Measurements from ENCODE around the gene RBP3. TPM values are rescaled to one million over a fixed set of nuclear protein-coding genes. Genes with fewer than 3 reads are reported as not detected.

Gene RBP3
- total RNA-seq, 1 experiment from 2014 or later, result not detected

DNA sequence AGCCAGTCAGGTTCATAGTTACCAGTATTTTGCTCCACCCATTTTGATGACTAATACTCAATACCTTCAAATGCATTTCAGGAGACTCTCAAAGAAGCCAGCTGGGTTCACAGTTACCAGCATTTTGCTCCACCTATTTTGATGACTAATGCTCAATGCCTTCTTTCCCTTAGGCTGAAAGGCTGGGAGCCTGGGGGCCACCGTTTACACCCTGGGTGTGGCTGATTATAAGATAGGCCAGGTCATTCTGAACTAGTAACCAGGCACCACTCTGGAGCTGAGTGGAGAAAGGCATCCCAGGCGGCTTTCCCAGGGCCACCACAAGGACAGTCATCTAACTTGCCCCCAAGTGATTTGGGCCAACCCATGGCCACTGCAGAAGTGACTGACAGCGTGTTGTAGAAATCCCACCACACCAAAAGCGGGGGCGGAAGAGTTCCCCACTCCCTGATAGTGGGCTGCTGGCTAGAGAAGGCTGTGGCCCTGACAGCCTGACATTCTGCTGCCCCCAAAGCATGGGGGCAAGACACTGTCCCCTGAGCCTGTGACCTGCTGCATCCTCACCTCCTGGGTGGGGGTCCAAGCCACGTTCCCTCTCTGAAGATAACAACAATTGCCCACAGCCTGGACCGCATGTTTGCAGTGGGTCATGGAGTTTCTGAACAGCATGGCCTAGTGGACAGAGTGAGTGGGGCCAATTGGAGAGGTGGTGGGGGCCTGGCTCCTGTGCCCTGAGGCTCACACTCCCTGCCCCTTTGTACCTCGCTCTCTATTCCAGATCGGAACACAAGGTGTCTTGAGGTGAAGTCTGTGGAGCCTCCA is 58.9 kb downstream of the RBP3 start (continued):
- TF ChIP-seq YY1 (IDR thresholded peaks at IDR 0.05; ENCODE audit: extremely low read depth, insufficient replicate concordance, low read depth, low read length) (peak; percentile 50), EZH2phosphoT487 (IDR thresholded peaks at IDR 0.05; ENCODE audit: borderline replicate concordance) (no peak)
- TF ChIP-seq, protein P1, sequence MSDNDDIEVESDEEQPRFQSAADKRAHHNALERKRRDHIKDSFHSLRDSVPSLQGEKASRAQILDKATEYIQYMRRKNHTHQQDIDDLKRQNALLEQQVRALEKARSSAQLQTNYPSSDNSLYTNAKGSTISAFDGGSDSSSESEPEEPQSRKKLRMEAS (IDR thresholded peaks at IDR 0.05), result peak; percentile 48; the same call in 1 of the 2 replicates

Other genes with a start within 250 kb of the RBP3 start
- not detected for gene GDF10, start 48.2 kb upstream of the RBP3 start, total RNA-seq (2021; ENCODE audit: unreplicated experiment)
- not detected for gene GDF2, start 25.9 kb upstream of the RBP3 start, total RNA-seq (2021; ENCODE audit: unreplicated experiment)
- 3.9 TPM for gene ZNF488, start 35.9 kb downstream of the RBP3 start, total RNA-seq (2021; ENCODE audit: unreplicated experiment)
- 0.25 TPM for gene ANXA8, start 135.8 kb downstream of the RBP3 start, total RNA-seq (2021; ENCODE audit: unreplicated experiment)
- not detected for gene FAM25G, start 143.3 kb downstream of the RBP3 start, total RNA-seq (2021; ENCODE audit: unreplicated experiment)
- 7.4 TPM for gene AGAP9, start 175.3 kb downstream of the RBP3 start, total RNA-seq (2021; ENCODE audit: unreplicated experiment)